Activated gamma-delta T cell (primary cell): Measurements from ENCODE around the gene ADNP2.
"Not testable (repeated sequence)": the region's sequence is repeated elsewhere in the genome, so short reads cannot be mapped to it uniquely, and the experiment has no call there.

Source experiments
- DNase-seq: peaks from one replicate; lab custom pipeline; 2025; lab: John Stamatoyannopoulos, UW

The ADNP2 gene

DNA sequence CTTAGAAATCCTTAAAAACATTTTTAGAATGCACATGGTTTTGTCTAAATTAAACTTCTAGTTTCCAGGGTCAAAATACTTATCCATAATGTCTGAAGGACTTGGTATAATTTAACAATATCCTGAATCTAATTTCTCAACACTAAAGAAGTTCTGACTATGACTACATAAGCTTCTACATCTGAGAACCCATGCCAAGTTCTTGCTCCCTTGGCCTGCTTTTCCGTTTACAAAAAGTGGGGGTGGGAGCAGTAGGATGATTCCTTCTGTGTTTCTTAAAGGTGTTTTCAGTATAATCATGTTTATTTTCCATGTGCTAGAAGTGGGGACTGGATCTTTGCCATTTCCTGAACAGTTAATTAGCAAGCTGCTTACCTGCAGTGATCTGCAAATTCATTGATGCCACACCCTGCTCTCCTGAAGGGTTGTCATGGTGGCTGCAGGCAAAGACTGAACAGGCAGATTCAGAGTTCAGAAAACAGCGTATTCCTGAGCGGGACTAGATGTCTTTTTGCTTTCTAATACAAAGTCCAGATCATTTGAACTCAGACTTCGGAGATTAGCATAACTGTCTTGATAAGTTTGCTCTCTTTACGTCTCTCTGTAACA lies 36.2 kb downstream of the ADNP2 start:
- no peak for DNase-seq

DNA sequence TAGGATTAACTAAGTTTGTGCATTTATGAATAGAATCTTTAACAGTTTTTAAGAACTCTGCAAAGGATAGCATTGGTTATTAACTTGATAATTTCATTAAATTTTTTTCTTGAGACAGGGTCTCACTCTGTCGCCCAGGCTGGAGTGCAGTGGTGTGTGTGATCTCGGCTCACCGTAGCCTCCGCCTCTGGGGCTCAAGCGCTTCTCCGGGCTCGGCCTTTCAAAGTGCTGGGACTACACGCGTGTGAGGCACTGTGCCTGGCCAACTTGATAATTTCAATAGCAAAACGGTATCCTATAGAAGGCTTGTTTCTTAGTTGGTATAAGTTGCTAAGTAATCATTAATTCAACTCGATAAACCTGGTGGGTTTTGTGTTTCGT lies 38.0 kb downstream of the ADNP2 start:
- no peak for DNase-seq

DNA sequence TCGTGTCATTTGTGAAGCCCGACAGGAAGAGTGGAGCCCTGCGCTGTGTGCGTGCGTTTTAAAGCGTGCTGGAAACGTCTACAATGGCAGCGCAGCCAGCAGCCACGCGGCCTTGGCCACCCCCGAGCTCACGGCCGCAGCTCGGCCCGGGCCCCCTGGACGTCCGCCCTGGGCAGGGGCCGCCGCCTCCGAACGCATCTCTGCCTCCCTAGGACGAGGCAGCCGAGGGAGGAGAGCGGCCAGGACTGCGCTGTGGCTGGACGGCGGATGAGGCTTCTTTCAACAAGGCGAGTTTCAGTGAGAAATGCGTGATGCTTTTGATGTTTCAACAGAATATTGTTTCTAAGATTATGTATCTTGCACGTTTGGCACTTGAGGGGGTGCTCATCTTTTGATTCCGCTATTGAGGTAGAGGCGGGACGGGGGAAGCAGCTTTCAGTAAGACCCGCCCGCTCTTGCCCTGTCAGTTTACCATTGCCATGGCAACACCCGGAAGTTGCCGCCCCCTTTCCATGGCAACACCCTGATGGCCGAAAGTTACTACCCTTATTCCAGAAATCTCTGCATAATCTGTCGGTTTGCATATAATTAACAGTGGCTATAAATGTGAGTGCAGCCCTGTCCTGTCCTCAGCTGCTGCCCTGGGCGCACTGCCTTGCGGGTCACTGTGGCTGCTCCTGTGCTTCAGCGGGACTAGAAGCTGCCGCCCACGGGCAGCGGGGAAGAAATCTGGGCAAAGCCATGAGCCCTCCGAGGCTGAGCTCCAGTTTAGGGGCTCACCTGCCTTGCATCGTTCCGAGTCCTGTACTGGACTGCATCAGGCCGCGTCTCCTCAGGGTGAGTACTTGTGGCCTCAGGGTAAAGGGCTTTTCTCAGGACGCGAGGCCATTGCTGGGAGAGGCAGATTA lies 38.6 kb downstream of the ADNP2 start:
- no peak for DNase-seq

DNA sequence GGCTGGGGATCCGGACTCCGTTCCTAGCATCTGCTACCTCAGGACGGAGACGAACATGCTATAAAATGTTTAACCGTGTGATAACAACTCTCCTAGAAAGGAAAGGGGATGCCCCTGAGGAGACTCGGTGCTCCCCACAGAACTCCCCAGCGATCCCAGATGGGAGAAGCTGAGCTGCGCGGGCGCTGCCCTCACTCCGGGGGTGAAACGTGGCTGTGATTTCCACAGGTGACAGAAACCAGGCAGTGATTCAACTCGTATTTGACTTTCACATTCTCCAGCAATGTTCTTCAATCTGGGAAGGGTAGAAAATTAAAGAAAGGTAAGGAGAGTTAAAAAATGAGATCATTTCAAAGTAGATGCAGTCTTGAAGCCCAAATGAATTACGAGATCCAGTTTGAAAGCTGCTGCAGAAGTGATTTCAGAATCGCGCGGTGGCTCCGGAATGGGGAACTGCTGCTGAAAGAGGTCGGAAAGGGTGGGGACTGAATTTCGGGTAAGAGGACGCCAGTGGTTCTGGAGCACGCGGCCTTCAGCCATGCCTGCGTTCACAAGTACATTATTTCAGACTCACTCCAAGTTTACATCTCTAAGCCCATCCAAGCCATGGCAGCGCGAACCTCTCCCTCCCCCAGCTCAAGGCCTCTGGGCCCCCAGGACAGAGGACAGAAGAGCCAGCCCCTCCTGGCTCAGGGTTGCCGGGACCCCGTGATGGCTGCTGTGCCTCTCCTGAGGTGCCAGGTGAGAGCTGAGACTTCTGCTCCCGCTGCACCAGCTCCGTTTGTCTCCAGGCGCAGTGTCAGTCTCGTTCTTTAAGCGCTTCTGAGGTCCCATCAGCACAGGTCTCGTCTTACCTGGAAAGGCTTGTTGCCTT lies 39.5 kb downstream of the ADNP2 start:
- no peak for DNase-seq

DNA sequence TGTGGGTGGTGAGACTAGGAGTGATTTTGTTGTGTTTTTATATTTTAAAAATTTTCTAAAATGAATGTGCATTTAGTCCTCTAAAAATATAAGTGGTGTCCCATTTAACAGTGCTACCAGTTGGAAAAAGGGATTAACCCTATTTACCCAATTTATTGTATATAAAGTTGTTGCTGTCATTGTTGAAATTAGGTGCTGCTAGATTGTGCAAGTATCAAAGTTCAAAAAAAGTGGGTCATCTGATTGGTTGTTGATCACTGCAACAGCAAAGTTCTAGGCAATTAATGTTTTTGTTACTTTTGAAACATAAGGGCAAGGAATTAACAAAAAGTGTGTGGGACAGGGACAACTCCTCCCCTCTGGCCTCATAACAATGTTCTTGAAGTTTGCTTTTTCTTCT lies 40.6 kb downstream of the ADNP2 start:
- no peak for DNase-seq

DNA sequence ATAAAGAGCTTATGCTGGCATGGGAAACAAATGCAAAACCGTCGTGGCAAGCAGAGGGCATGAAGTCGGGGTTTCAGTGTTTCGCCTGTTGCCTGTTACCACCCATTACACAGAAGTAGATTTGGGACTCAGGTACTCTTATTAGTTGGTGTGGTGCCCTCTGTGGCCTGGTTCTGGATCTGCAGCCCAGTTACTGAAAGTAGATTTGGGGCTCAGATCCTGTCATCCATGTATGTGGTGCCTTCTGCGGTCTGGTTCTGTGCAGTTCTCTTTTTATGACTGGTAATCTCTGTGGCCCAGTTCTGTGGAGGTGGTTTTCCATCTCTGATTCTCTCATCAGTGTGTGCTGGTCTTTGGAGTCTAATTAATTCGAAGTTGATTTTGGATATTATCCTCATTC lies 45.2 kb downstream of the ADNP2 start:
- no peak for DNase-seq

DNA sequence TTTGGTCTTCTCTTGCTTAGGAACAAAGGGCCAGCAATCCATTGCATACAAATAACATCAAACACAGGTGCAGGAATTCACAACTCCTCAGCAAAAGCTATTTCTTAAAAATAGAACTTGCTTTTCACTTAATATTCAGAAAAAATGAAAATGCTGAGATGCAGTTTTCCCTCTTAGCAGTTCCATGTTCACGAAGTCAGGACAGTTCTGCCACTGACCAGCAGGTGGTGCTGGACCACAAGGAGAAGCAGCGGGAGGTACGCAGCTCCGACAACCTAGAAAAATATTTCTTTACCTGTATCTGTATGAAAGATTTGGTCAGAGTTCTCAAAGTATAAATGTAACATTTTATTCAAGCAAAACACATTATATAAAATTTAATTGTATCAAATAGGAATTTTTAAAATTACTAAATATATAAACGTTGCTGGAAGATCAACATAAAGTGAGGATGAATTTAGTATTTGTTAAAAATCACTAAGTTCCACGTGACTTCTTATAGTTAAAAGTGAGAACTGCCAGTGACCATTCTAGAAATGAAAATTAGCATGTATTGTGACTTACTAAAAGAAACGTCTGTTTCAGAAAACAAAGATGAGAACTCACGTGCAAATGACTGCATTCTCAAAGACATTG lies 48.8 kb downstream of the ADNP2 start:
- no peak for DNase-seq

DNA sequence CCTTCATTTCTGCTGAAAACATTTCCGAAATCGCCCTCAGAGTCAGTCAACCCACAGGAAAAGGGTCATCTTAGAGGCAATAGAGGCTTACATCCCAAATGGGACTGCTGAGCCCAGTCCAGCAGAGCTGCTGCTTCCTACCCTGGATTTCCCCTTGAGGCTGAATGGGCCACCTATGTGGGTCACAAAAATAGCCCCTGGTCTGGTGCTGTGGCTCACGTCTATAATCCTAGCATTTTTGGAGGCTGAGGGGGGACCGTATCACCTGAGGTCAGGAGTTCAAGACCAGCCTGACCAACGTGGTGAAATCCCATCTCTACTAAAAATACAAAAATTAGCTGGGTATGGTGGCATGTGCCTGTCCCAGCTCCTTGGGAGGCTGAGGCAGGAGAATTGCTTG lies 49.3 kb downstream of the ADNP2 start:
- DNase-seq: no peak

DNA sequence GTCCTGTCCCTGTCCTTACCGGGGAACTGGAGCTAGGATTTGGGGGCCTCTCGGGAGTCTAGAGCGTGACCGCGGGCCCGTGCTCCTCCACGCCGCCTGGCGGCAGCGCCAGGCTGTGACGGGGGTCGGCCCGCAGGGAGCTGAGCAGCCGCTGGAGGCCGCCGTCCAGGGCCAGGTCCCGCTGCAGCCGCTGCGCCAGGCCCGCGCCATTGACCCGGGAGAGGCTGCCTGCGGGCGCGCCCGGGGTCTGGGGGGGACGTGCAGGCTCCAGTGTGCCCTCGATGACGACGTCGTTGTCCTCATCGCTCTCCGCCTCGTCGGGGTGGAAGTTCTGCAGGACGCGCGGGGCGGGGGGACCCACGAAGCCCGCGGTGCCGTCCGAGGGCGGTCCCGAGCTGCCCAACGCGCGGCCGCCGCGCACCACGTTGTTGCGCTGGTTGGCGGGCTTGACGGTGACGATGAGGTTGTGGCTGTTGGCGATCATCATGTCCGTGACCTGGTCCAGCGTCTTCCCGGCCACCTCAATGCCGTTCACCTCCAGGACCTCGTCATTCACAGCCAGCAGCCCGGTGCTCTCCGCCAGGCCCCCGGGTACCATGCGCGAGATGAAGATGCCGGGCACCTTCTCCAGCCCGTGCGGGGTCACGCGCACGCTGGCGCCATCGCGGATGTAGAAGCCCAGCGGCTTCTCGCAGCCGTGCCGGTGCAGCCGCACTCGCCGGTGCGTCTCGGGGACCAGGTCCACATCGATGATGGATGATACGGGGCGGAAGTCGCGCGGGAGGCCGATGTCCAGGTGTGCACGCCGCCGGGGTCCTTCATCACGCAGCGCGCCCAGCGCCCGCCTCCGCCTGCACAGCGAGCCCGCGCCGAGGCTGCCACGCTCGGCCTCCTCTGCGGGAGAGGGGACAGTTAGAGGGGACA lies 50.9 kb downstream of the ADNP2 start:
- DNase-seq: no peak

DNA sequence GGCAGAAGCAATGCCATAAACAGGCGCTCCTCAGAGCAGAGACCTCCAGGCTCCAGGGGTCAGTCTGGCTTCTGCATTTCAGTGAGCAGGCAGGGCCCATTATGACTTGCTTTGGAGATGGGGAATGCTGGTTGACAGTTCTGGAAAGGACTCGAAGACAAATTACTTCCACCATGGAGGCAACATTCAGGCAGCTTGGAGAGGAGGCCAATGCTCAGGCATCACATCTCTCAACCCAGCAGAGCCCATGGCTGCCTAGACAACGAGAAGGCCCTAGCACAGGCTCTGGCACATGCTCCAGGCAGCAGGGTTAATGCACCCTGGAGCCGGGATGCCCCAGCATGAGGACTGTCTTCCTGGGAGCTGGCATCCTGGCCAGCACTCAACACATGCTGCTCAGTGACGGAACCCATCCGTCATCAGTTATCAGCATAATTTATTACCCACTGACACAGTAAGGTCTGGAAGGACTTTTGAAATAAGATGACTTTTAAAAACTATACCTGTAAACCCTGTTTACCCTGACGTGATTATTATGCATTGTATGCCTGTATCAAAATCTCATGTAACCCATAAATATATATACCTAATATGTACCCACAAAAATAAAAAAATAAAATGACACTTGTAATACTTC lies 52.8 kb downstream of the ADNP2 start:
- no peak for DNase-seq

DNA sequence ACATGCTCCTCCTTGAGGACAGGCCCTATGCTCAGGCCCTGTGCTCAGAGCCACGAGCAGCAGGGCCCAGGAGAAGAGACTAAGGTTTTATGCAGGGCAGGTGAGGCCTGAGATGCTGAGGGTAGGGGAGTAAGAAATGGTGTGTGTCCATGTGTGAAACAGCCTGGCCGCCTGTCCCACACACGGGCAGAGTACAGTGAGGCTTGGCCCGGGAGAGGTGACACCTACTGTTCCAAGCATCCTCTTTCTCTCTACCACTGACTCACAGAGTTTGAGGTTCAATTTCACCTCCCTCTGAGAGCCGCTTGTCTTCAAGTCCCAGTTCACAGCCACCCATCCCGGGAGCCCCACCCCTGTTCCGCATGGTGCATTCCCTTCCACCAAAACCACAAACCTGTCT lies 54.1 kb downstream of the ADNP2 start:
- DNase-seq: no peak

DNA sequence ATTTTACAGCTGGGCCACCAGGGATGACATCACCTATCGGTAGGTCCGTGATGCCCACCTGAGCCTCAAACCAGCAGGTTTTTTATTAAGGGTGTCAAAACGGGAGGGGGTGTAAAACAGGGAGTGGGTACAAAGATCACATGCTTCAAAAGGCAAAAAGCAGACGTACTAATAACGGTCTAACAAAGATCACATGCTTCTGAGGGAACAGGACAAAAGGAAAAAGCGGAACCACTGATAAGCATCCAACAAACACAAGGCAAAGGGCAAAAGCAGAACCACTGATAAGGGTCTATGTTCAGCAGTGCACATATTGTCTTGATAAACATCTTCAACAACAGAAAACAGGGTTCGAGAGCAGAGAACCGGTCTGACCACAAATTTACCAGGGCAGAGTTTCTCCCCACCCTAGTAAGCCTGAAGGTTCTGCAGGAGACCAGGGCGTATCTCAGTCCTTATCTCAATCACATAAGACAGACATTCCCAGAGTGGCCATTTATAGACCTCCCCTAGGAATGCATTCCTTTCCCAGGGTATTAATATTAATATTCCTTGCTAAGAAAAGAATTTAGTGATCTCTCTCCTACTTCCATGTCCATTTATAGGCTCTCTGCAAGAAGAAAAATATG lies 55.8 kb downstream of the ADNP2 start:
- DNase-seq: not testable (repeated sequence)

DNA sequence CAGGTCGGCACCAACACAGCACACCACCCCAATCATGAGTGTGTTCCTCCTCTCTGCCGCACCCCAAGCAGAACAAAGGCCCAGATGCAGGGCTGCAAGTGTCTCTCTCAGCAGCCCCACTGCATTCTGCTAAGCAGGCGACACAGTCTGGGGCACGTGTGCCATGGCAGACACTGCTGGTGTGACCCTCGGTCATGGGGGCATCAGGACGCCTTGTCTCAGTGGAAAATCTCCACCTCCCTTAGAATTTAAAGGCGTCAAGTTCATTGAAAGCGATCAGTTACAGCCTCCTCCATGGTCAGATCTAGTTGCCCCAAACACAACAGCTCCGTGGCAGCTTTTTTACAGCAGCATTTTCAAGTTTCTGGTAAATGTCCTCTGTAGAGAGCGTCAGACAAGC lies 57.2 kb downstream of the ADNP2 start:
- DNase-seq: no peak

DNA sequence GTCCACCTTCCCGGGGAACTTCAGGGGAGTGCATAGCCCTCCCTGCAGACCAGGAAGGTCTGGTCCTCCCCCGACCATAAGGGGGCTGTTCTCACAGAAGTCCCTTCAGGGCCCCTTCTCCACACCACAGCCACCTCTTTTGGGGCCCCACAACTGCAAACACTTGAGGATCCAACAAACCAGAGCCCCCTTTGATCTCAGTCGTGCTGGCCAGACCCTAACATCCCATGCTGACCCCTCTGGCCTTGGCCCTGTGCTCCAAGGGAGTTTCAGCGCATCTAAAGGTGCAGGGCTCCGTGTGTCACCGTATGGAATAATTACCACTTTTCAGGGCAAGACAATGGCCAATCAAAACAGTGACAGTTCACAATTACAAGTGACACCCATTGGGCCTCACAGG lies 57.7 kb downstream of the ADNP2 start:
- no peak for DNase-seq

DNA sequence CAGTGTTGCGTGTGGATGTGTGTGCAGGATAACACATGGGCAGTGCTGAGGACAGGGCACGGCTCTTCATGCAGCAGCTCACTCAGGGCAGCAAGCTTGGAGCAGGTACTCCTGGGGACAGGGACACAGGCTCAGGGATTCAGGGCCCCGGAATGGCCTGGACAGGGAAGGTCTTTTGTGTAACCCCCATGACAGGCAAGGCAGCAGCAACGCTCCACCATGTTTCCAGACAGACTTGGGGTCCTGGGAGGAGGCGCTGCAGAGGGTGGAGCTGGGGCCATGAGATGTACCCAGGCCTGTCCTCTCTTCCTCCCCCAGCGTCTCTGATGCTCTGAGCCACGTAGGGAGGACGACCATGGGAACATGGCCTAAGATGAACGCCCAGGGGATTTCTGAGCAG lies 58.3 kb downstream of the ADNP2 start:
- DNase-seq: no peak

DNA sequence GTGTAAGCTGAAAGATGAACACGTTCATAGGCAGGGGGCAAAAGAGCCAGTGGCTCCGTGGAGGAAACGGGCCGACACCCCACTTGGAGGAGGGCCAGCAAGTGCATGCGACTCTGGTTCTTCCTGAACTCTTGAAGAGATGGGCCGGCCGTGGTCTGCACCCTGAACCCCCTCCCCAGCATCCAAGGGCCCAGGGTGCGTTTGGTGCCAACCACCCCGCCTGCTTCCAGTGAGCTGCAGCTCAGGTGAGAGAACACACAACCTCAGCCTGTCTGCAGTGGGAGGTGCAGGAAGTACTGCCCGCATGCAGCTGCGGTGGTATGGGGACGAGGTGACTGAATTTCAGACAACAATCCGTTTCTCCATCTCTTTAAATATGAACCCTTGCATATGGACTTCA lies 58.9 kb downstream of the ADNP2 start:
- no peak for DNase-seq

DNA sequence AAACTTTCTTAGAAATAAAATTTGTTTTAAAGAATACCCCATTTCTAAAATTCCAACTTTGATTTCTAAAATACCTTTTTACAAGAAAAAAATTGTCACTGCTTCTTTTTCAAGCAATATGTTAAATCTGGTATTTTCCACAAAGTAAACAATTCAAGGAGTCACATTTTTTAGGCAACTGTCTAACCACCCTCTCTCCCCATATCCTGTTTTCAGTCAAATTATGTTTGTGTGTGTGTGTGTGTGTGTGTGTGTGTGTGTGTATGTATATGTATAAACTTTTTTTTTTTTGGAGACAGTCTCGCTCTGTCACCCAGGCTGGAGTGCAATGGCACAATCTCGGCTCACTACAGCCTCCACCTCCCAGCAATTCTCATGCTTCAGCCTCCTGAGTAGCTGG lies 59.3 kb downstream of the ADNP2 start:
- no peak for DNase-seq

DNA sequence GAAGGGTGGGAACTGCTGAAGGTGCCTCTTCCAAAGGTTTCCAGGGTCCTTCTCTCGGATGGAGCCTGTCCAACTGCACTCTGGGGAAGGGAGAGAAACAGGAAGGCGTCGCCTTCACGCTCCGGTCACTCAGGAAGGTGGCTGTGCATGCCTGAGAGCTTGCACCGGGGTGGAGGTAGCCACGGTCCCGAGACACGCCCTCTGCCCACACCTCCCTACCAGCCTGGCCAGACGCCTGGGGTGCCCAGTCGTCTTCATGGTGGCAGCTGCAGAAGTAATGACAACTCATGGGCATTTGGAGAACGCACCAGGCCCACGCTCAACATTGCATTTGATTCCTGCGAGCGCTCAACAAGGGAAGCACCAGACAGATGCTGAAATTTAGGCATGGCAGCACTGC lies 59.9 kb downstream of the ADNP2 start:
- no peak for DNase-seq

DNA sequence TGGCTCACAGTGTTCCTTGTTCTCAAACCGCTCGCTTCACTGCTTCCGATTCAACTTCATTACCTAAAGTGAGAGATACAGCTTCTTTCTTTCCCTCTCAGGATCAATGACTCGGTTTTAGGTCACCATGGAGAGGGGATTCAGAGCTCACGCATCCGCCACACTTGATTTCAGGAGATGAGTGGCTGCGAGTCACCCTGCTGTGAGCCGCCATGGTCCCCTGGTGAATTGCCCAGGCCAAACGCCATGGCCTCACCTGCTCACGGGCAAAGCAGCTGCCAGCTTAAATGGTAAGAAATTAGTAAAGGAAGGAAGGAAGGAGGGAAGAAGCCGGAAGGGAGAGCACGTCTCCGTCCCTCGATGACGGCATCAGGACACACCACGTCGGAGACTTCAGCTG lies 60.5 kb downstream of the ADNP2 start:
- DNase-seq: no peak

DNA sequence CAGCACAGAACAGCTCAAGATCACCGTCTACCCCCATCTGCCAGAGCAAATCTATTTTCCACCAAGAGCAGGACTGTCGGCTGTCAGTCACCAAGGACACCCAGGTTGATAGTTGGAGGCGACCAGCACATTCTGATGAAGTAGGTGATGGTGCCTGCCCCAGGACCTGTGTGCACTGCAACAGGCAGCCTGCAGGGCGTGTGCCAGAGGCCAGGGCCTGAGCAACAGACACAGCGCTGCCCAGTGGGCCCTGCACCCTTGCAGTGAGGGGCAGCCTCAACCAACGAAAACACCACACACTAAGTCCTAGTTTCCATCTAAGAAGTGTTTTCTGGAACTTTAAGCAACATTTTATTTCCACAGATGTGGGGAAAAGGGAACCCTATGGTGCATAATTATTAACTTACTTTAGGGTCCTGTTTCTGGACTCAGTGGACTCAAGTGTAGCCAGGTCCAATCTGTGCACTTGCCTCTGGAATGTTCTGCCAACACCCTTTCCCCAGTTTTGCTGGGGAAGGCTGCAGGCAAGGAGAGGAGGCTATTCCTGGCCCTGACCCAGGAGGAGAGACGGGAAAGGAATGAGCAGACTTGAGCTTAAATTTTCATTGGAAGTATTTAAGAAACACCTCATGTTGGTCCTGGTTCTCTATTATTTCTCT lies 61.5 kb downstream of the ADNP2 start:
- no peak for DNase-seq
